NB4 (cell line): ENCODE data around the gene ABCG1.

Experiments used
- CTCF ChIP-seq: IDR thresholded peaks from one replicate; pipeline ENCODE4 v1.5.1; 2012; ENCODE audit warnings: low read depth, low read length
- POLR2A ChIP-seq: IDR thresholded peaks from 2 replicates; pipeline ENCODE4 v1.6.1; 2011; ENCODE audit warnings: mild to moderate bottlenecking; ENCODE audit not compliant: insufficient read length; ENCODE audit errors: extremely low read depth

GRCh38 chr21:42214921-42215320 lies 4.0 kb upstream of the ABCG1 start:
- TF ChIP-seq CTCF: no peak
- no peak for TF ChIP-seq POLR2A
